ENCODE measurements around the gene MOXD1.
"Not testable (repeated sequence)": the region's sequence is repeated elsewhere in the genome, so short reads cannot be mapped to it uniquely, and the experiment has no call there.

The MOXD1 gene

GRCh38 chr6:132354517-132355167, 46.6 kb downstream of the MOXD1 start:
- DNase-seq (ENCODE audit: low spot score) = no peak

GRCh38 chr6:132351986-132352385, 49.3 kb downstream of the MOXD1 start:
- not testable (repeated sequence) for DNase-seq (ENCODE audit: low spot score)

GRCh38 chr6:132348231-132348630, 53.0 kb downstream of the MOXD1 start:
- DNase-seq (ENCODE audit: low spot score) = no peak

GRCh38 chr6:132344811-132345210, 56.5 kb downstream of the MOXD1 start:
- DNase-seq (ENCODE audit: low spot score) = no peak

GRCh38 chr6:132341646-132342045, 59.6 kb downstream of the MOXD1 start:
- no peak for DNase-seq (ENCODE audit: low spot score)

- no peak for DNase-seq (ENCODE audit: low spot score)
These were observed 66.8 kb downstream of the MOXD1 start for GRCh38 chr6:132334521-132334885.

- DNase-seq (ENCODE audit: low spot score) = peak; percentile 72
These were observed 67.4 kb downstream of the MOXD1 start for GRCh38 chr6:132333639-132334520.

- no peak for DNase-seq (ENCODE audit: low spot score)
These were observed 70.5 kb downstream of the MOXD1 start for GRCh38 chr6:132330759-132331158.

- DNase-seq (ENCODE audit: low spot score) = no peak
These were observed 78.9 kb downstream of the MOXD1 start for GRCh38 chr6:132322398-132322797.

- DNase-seq (ENCODE audit: low spot score) = no peak
These were observed 81.3 kb downstream of the MOXD1 start for GRCh38 chr6:132320007-132320406.

- no peak for DNase-seq (ENCODE audit: low spot score)
These were observed 84.3 kb downstream of the MOXD1 start for GRCh38 chr6:132316970-132317369.

GRCh38 chr6:132314432-132314831, 86.8 kb downstream of the MOXD1 start:
- DNase-seq (ENCODE audit: low spot score) = no peak

- DNase-seq (ENCODE audit: low spot score) = no peak
These were observed 90.4 kb downstream of the MOXD1 start for GRCh38 chr6:132310921-132311320.

GRCh38 chr6:132310151-132310550, 91.1 kb downstream of the MOXD1 start:
- not testable (repeated sequence) for DNase-seq (ENCODE audit: low spot score)

- no peak for DNase-seq (ENCODE audit: low spot score)
These were observed 96.4 kb downstream of the MOXD1 start for GRCh38 chr6:132304891-132305305.

- DNase-seq (ENCODE audit: low spot score) = peak; percentile 44
These were observed 100.8 kb downstream of the MOXD1 start for GRCh38 chr6:132300323-132300949.

GRCh38 chr6:132298344-132298949, 102.8 kb downstream of the MOXD1 start:
- peak; percentile 23 for DNase-seq (ENCODE audit: low spot score)

- DNase-seq (ENCODE audit: low spot score) = no peak
These were observed 111.5 kb downstream of the MOXD1 start for GRCh38 chr6:132289756-132290155.

GRCh38 chr6:132287101-132287500, 114.2 kb downstream of the MOXD1 start:
- DNase-seq (ENCODE audit: low spot score) = no peak

GRCh38 chr6:132286298-132287019, 114.8 kb downstream of the MOXD1 start:
- no peak for DNase-seq (ENCODE audit: low spot score)

- no peak for DNase-seq (ENCODE audit: low spot score)
These were observed 116.1 kb downstream of the MOXD1 start for GRCh38 chr6:132285004-132285780.

Measured in AG08396 (cell line).